ENCODE measurements around the gene GPC6.

The GPC6 gene

DNA sequence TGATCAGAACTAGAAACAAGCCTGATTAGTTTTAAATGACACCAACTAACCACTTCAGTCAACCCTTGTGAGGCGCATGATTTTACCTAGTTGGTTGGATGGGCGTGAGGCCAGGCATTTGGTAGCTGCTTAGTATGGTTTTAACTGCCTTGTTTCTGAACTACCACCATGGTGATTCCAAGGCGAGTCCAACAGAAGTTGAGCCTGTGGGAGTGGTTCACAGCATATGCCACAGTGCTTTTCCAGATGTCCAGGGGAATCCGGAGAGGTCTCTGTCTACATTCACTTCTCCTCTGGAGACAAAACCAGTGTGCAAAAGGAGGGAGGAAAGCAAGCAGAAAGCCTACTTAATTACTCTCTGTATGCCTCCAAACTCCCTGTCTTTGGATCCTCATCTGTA, 524.1 kb downstream of the GPC6 start:
- no peak overlapping the region for H3K4me2 ChIP-seq (ENCODE audit: low read depth, low read length, poor library complexity, severe bottlenecking)
- H3K9me2 ChIP-seq (replicated peaks; ENCODE audit: insufficient read depth, low read length), result no peaks in the 10 kb centered on the region
- no peaks in the 10 kb centered on the region for H3F3A ChIP-seq (ENCODE audit: insufficient read depth)
- H3K27ac ChIP-seq (ENCODE audit: low read depth, low read length), result no peak overlapping the region
- H3K79me2 ChIP-seq (ENCODE audit: insufficient read depth, low read length), result no peaks in the 10 kb centered on the region
- no peak overlapping the region for H2AFZ ChIP-seq (ENCODE audit: low read depth, low read length, severe bottlenecking)
- no peaks in the 10 kb centered on the region for H3K9me3 ChIP-seq (ENCODE audit: insufficient read depth, low read length)
- no peak for TF ChIP-seq CTCF (IDR thresholded peaks at IDR 0.05; ENCODE audit: insufficient read depth, low read length, poor library complexity, severe bottlenecking)
- TF ChIP-seq EZH2phosphoT487 (conservative IDR thresholded peaks at IDR 0.05; ENCODE audit: low read length), result no peak
- no peak overlapping the region for H3K9ac ChIP-seq (ENCODE audit: low read length)
- no peaks in the 10 kb centered on the region for H4K20me1 ChIP-seq (ENCODE audit: low read depth, low read length)
- no peaks in the 10 kb centered on the region for H3K36me3 ChIP-seq (ENCODE audit: low read length)
- H3K4me3 ChIP-seq (ENCODE audit: insufficient read depth, low read length, poor library complexity, severe bottlenecking), result no peak overlapping the region
- no peaks in the 10 kb centered on the region for H3K27me3 ChIP-seq (ENCODE audit: low read length)

DNA sequence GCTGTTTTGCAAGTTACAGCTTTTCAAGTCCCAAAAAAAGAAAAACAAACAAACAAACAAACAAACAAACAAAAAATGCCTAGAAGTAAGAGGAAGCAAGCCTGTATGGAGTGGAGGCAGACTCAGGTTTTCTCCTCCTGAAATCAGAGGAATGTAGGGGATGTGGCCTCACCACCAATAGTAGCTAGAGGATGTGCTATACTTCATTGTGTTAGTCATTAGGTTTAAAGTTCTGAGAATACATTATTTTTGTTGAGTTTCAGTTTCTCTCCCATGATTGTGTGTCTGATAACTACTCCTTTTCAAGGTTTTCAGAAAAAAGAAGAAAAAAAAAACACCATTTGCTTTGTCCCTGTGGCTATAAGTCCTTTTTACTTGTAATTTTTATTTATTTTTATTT, 524.5 kb downstream of the GPC6 start:
- Histone ChIP-seq H3K9me3 (ENCODE audit: insufficient read depth, low read length) (no peaks in the 10 kb centered on the region), H3K9me2 (replicated peaks; ENCODE audit: insufficient read depth, low read length) (no peaks in the 10 kb centered on the region), H3F3A (ENCODE audit: insufficient read depth) (no peaks in the 10 kb centered on the region), H3K79me2 (ENCODE audit: insufficient read depth, low read length) (no peaks in the 10 kb centered on the region), H4K20me1 (ENCODE audit: low read depth, low read length) (no peaks in the 10 kb centered on the region), H3K27ac (ENCODE audit: low read depth, low read length) (no peak overlapping the region), H3K27me3 (ENCODE audit: low read length) (no peaks in the 10 kb centered on the region), H2AFZ (ENCODE audit: low read depth, low read length, severe bottlenecking) (no peak overlapping the region), H3K4me2 (ENCODE audit: low read depth, low read length, poor library complexity, severe bottlenecking) (no peak overlapping the region), H3K36me3 (ENCODE audit: low read length) (no peaks in the 10 kb centered on the region), H3K4me3 (ENCODE audit: insufficient read depth, low read length, poor library complexity, severe bottlenecking) (no peak overlapping the region), H3K9ac (ENCODE audit: low read length) (no peak overlapping the region)
- TF ChIP-seq CTCF (IDR thresholded peaks at IDR 0.05; ENCODE audit: insufficient read depth, low read length, poor library complexity, severe bottlenecking) (no peak), EZH2phosphoT487 (conservative IDR thresholded peaks at IDR 0.05; ENCODE audit: low read length) (no peak)

GRCh38 chr13:93752541-93752940, 525.9 kb downstream of the GPC6 start:
- Histone ChIP-seq H3K9me2 (replicated peaks; ENCODE audit: insufficient read depth, low read length) (no peaks in the 10 kb centered on the region), H3K4me3 (ENCODE audit: insufficient read depth, low read length, poor library complexity, severe bottlenecking) (no peak overlapping the region), H3K27me3 (ENCODE audit: low read length) (no peaks in the 10 kb centered on the region), H3K27ac (ENCODE audit: low read depth, low read length) (no peak overlapping the region), H2AFZ (ENCODE audit: low read depth, low read length, severe bottlenecking) (no peak overlapping the region), H3K9ac (ENCODE audit: low read length) (no peak overlapping the region), H4K20me1 (ENCODE audit: low read depth, low read length) (no peaks in the 10 kb centered on the region), H3K79me2 (ENCODE audit: insufficient read depth, low read length) (no peaks in the 10 kb centered on the region), H3K4me2 (ENCODE audit: low read depth, low read length, poor library complexity, severe bottlenecking) (no peak overlapping the region), H3K36me3 (ENCODE audit: low read length) (no peaks in the 10 kb centered on the region), H3K9me3 (ENCODE audit: insufficient read depth, low read length) (no peaks in the 10 kb centered on the region), H3F3A (ENCODE audit: insufficient read depth) (no peaks in the 10 kb centered on the region)
- no peak for TF ChIP-seq EZH2phosphoT487 (conservative IDR thresholded peaks at IDR 0.05; ENCODE audit: low read length)
- no peak for TF ChIP-seq CTCF (IDR thresholded peaks at IDR 0.05; ENCODE audit: insufficient read depth, low read length, poor library complexity, severe bottlenecking)

DNA sequence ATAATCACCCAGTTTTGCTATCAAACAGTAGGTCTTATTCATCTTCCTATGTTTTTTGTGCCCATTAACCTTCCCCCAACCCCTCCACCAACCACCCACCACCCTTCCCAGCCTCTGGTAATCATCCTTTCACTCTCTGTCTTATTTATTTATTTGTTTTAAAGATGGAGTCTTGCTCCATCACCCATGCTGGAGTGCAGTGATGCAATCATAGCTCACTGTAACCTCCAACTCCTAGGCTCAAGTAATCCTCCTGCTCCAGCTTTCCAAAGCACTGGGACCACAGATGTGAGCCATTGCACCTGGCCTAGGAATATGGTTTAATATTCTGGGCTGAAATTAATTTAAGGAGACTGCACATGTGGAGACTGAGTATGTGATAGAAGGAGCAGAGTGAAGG, 527.0 kb downstream of the GPC6 start:
- H3K36me3 ChIP-seq (ENCODE audit: low read length), result no peaks in the 10 kb centered on the region
- no peaks in the 10 kb centered on the region for H3K9me2 ChIP-seq (replicated peaks; ENCODE audit: insufficient read depth, low read length)
- H3F3A ChIP-seq (ENCODE audit: insufficient read depth), result no peaks in the 10 kb centered on the region
- TF ChIP-seq CTCF (IDR thresholded peaks at IDR 0.05; ENCODE audit: insufficient read depth, low read length, poor library complexity, severe bottlenecking), result no peak
- no peak for TF ChIP-seq EZH2phosphoT487 (conservative IDR thresholded peaks at IDR 0.05; ENCODE audit: low read length)
- H3K79me2 ChIP-seq (ENCODE audit: insufficient read depth, low read length), result no peaks in the 10 kb centered on the region
- no peak overlapping the region for H3K4me2 ChIP-seq (ENCODE audit: low read depth, low read length, poor library complexity, severe bottlenecking)
- H4K20me1 ChIP-seq (ENCODE audit: low read depth, low read length), result no peaks in the 10 kb centered on the region
- no peaks in the 10 kb centered on the region for H3K27me3 ChIP-seq (ENCODE audit: low read length)
- no peak overlapping the region for H2AFZ ChIP-seq (ENCODE audit: low read depth, low read length, severe bottlenecking)
- no peaks in the 10 kb centered on the region for H3K9me3 ChIP-seq (ENCODE audit: insufficient read depth, low read length)
- H3K27ac ChIP-seq (ENCODE audit: low read depth, low read length), result no peak overlapping the region
- H3K4me3 ChIP-seq (ENCODE audit: insufficient read depth, low read length, poor library complexity, severe bottlenecking), result no peak overlapping the region
- H3K9ac ChIP-seq (ENCODE audit: low read length), result no peak overlapping the region
